ENCODE data around the gene WNT2B.

WNT2B gene

GRCh38 chr1:112527266-112528010 lies 18.7 kb downstream of the WNT2B start:
- DNase-seq (ENCODE audit: low read depth in 3 of 3): no peak

DNA sequence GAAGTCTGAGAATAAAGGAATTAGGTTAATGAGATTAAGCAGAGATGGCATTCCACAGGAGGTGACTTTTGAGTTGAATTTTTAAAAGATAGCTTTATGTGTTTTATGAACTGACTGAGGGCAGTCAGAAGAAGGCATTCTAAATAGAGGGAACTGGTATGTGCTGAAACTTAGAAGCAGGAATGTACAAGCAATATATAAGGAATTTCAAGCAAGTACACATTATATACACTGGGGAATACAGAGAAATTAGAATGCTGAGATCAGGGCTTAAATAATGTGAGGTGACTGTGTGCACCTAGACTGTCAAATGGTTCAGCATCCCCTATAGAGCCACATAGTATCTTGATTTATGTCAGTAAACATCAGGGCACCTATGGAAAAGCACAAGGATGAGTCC lies 19.3 kb downstream of the WNT2B start:
- DNase-seq (ENCODE audit: low read depth in 3 of 3): no peak

DNA sequence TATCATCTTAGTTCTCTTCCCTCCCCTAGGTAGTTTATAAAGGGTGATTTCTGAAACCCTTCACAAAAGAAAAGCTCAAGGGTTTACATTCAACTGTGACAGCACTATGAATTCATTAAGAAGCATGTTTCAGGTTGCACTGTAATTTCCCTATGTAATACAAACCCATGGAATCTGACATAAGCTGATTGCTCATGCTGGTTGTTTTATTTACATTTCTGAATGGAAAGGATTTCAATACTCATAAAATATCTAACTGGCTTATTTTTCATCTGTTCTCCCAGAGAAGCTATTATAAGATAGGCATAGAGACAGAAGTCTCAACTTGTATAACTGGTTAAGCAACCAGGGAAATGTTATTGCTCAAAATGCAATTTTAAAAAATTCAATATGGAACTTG lies 20.5 kb downstream of the WNT2B start:
- DNase-seq (ENCODE audit: low read depth in 3 of 3): no peak

DNA sequence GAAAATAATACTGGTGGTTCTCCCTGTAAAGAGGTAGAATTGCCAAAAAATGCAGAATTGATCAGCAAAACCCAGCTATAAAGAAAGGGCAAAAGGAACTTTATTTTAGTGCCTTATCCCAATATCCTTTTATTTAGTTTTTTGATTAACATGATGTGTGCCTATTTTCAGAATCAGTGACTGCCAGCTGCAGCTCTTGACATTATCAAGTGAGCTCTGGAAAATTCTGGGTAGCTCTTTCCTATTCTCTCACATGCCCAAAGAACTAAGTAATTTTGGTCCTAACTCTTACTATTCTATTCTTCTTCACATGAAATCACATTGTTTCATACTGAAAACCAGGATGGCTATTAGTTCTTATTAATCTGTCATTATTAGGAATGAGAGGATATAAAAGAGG lies 22.1 kb downstream of the WNT2B start:
- no peak for DNase-seq (ENCODE audit: low read depth in 3 of 3)

- DNase-seq (ENCODE audit: low read depth in 3 of 3): no peak
These were observed 23.3 kb downstream of the WNT2B start for GRCh38 chr1:112532064-112532463.

GRCh38 chr1:112533029-112533428 lies 24.3 kb downstream of the WNT2B start:
- DNase-seq (ENCODE audit: low read depth in 3 of 3): no peak

GRCh38 chr1:112536561-112536960 lies 27.8 kb downstream of the WNT2B start:
- DNase-seq (ENCODE audit: low read depth in 3 of 3): no peak

- DNase-seq (ENCODE audit: low read depth in 3 of 3): no peak
These were observed 28.7 kb downstream of the WNT2B start for GRCh38 chr1:112537456-112537855.

DNA sequence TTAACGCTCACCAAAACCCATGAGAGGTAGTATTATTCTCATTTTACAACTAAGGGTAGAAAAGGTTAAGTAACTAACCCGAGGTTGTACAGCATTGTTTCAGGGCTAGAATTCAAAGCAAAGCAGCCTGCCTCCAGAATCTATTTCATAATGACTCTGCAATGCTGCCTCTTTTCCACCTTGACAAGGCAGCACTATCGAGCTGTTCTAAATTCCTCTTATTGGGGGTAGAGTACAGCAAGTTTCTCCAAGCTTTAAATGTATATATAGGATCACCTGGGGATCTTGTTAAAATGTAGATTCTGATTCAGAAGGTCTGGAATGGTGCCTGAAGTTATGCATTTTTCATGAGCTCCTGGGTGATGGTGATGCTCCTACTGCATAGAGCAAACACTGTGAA lies 30.1 kb downstream of the WNT2B start:
- DNase-seq (ENCODE audit: low read depth in 3 of 3): no peak

GRCh38 chr1:112540226-112540794 lies 31.5 kb downstream of the WNT2B start:
- no peak for DNase-seq (ENCODE audit: low read depth in 3 of 3)

- DNase-seq (ENCODE audit: low read depth in 3 of 3): no peak
These were observed 32.5 kb downstream of the WNT2B start for GRCh38 chr1:112541299-112541698.

GRCh38 chr1:112542206-112542973 lies 33.6 kb downstream of the WNT2B start:
- no peak for DNase-seq (ENCODE audit: low read depth in 3 of 3)

DNA sequence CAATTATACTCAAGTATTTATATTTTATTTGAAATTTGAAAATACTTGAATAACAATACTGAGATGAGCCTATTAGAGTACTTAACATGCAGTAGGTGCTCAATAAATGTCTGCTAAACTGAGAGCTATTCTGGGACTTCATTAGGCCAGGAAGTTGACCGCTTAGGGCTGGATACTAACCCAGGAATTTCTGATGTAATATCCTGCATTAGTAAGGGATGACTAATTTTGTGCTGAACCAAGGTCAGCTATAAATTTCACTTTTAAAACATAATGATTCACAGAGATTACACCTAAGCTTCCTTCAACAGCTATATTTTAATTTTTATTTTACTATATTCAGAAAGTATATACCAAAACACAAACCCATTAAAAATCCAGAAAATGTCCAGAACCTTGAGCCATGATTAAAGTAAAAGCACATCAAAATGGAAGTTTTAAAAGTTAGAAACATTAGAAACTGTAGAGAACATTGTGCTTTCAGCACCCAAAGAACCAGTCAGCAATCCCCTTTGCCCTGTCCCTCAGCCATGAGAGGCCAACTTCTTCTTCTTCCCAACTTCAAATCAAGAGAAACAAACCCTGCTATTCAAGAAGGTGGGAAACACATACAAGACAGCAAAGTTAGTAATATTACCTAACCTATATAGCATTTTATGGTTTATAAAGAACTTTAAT lies 35.4 kb downstream of the WNT2B start:
- DNase-seq (ENCODE audit: low read depth in 3 of 3): no peak

DNA sequence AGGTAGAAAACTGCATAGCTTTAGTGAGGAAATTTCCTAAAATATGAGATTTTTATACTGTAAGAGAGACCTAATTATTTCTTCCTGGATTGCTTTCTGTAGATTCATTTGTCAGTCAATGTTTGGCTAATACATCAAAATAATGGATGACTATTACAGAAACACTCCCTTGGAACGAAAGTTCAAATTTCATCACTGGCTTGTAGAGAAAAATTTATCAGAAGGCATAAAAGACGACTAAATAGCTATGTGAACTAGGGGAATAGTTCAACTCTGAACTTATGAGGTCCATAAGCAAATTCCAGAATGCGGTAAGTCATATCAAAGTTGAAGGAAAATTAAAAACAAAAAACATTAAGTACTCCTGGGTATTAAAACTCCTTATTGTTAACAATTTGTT lies 36.0 kb downstream of the WNT2B start:
- DNase-seq (ENCODE audit: low read depth in 3 of 3): no peak

DNA sequence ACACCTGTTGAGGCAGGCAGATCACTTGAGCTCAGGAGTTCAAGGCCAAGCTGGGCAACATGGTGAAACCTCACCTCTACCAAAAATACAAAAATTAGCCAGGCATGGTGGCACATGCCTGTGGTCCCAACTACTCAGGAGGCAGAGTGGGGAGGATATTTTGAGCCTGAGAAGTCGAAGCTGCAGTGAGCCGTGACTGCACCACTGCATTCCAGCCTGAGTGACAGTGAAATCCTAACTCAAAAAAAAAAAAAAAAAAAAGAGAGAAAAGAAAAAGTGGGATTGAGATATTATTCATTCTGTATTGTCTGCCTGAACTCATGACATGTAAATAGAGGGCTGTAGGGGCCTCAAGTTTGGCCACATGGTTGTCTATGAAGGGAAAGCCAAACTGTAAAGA lies 37.3 kb downstream of the WNT2B start:
- DNase-seq (ENCODE audit: low read depth in 3 of 3): no peak

DNA sequence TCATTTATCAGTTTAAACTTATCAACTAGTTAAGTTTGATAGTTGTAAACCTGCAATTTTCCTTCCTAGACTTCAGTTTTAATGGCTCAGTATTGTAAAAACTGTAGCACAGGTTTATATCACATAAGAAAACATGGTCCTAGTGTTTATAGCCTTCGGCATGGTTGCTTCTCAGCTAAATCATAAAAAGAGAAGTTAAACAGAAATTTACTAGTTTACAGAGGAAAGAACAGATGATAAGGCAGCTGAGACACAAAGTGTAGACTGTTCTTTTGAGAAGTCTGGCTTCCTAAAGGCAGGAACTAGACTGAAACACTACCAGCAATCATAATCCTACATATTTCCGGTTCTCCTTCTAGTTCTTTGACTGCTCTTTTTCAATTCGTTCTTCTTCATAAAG lies 39.8 kb downstream of the WNT2B start:
- no peak for DNase-seq (ENCODE audit: low read depth in 3 of 3)

DNA sequence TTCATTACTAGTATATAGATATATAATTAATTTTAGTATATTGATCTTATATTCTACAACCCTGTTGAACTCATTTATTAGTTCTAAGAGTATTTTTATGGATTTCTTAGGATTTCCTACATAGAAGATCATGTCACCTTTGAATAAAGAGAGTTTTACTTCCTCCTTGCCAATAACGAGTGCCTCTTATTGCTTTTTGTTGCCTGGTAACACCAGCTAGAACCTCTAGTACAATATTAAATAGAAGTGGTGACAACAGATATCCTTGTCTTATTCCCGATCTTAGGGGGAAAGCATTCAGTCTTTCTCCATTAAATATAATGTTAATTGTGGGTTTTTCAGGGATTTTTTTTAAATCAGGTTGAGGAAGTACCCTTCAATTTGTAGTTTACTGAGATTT lies 40.8 kb downstream of the WNT2B start:
- no peak for DNase-seq (ENCODE audit: low read depth in 3 of 3)

DNA sequence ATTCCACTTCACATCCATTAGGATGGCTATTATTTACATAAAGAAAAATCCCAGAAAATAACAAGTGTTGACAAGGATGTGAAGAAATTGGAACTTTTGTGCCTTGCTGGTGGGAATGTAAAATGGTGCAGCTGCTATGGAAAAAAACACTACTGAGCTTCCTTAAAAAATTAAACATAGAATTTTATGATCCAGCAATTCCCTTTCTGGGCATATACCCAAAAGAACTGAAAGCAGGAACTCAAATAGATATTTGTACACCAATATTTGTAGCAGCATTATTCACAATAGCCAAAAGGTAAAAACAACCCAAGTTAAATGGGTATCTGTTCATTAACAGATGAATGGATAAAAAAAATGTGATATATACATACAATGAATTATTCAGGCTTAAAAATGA lies 45.6 kb downstream of the WNT2B start:
- DNase-seq (ENCODE audit: low read depth in 3 of 3): no peak

GRCh38 chr1:112557385-112557784 lies 48.6 kb downstream of the WNT2B start:
- DNase-seq (ENCODE audit: low read depth in 3 of 3): no peak

GRCh38 chr1:112558634-112559033 lies 49.9 kb downstream of the WNT2B start:
- DNase-seq (ENCODE audit: low read depth in 3 of 3): no peak

DNA sequence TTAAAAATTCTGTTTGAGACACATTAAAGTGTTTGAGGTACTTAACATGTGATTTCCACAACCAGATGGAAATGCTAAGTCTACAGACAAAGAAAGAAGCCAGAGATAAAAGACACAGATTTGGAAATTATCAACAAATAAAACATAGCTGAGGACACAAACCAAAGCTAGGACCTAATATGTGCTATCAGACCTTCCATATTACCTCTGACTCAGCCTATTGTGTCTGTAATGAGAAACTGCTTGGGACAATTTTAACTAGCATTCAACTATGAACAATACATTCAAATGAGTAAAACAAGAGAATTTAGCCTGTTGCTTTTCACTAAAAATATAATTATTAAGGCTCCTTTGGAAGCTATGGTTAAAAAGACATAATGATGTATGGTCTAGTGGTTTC lies 54.6 kb downstream of the WNT2B start:
- DNase-seq (ENCODE audit: low read depth in 3 of 3): no peak

- no peak for DNase-seq (ENCODE audit: low read depth in 3 of 3)
These were observed 55.3 kb downstream of the WNT2B start for GRCh38 chr1:112564081-112564480.

GRCh38 chr1:112565800-112566199 lies 57.0 kb downstream of the WNT2B start:
- no peak for DNase-seq (ENCODE audit: low read depth in 3 of 3)
